ENCODE data around the gene TRIML2.

DNA sequence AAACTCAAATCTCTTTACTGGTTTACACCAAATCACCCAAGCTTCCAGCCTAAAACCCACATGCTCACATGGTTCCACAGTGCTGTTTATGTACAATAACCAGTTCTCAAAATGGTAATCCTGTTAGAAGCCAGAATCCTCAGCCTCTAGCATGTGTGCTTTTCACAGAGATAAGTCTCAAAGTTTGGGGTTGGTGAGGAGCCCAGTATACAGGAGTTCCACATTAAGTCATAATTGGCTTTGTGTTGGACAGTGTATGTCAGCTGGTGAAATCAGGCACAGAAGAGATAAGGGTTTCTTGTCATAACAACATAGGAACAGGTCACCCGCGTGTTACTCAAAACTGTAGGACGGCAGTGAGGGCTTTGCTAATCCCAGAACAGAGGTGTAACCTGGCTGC lies 29.7 kb upstream of the TRIML2 start, which contains the start of gene TRIML1:
- no peak for TF ChIP-seq GABPA (IDR thresholded peaks at IDR 0.05 in 1 of 2, conservative IDR thresholded peaks at IDR 0.05 in 1 of 2)
- TF ChIP-seq, protein P1, sequence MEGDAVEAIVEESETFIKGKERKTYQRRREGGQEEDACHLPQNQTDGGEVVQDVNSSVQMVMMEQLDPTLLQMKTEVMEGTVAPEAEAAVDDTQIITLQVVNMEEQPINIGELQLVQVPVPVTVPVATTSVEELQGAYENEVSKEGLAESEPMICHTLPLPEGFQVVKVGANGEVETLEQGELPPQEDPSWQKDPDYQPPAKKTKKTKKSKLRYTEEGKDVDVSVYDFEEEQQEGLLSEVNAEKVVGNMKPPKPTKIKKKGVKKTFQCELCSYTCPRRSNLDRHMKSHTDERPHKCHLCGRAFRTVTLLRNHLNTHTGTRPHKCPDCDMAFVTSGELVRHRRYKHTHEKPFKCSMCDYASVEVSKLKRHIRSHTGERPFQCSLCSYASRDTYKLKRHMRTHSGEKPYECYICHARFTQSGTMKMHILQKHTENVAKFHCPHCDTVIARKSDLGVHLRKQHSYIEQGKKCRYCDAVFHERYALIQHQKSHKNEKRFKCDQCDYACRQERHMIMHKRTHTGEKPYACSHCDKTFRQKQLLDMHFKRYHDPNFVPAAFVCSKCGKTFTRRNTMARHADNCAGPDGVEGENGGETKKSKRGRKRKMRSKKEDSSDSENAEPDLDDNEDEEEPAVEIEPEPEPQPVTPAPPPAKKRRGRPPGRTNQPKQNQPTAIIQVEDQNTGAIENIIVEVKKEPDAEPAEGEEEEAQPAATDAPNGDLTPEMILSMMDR (IDR thresholded peaks at IDR 0.05; ENCODE audit: low read depth, low read length, missing input control), result no peak
- TF ChIP-seq RAD21 (IDR thresholded peaks at IDR 0.05), result no peak
- TF ChIP-seq REST (IDR thresholded peaks at IDR 0.05), result no peak
- TF ChIP-seq, protein P2, sequence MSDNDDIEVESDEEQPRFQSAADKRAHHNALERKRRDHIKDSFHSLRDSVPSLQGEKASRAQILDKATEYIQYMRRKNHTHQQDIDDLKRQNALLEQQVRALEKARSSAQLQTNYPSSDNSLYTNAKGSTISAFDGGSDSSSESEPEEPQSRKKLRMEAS (IDR thresholded peaks at IDR 0.05), result no peak
- TF ChIP-seq YY1 (IDR thresholded peaks at IDR 0.05), result no peak
- no peak for TF ChIP-seq SP1 (IDR thresholded peaks at IDR 0.05)
- TF ChIP-seq, protein P3, sequence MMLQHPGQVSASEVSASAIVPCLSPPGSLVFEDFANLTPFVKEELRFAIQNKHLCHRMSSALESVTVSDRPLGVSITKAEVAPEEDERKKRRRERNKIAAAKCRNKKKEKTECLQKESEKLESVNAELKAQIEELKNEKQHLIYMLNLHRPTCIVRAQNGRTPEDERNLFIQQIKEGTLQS (IDR thresholded peaks at IDR 0.05), result no peak
- TF ChIP-seq TAF1 (conservative IDR thresholded peaks at IDR 0.05), result no peak
- no peak for TF ChIP-seq EGR1 (IDR thresholded peaks at IDR 0.05; ENCODE audit: low read depth in 2 of 2)
- TF ChIP-seq ZBTB33 (IDR thresholded peaks at IDR 0.05), result no peak
- TF ChIP-seq JUND (IDR thresholded peaks at IDR 0.05), result no peak
- TF ChIP-seq FOXA1 (IDR thresholded peaks at IDR 0.05), result no peak
- no peak for TF ChIP-seq HNF4A (conservative IDR thresholded peaks at IDR 0.05)
